ENCODE results near the gene NELL1. TPM values are rescaled to one million over a fixed set of nuclear protein-coding genes. Genes with fewer than 3 reads are reported as not detected.

Gene NELL1
- total RNA-seq, 2 donors from 2014 or later: 1.8 to 10.3 TPM

- TF ChIP-seq CTCF (IDR thresholded peaks at IDR 0.05) (no peak), POLR2A (IDR thresholded peaks at IDR 0.05) (no peak), POLR2AphosphoS5 (IDR thresholded peaks at IDR 0.05) (no peak)
- 40% methylated on average over 2 of the region's 2 CpGs for WGBS
- no peaks in the 10 kb centered on the region for H3K36me3 ChIP-seq
Measured at GRCh38 chr11:20934516-20934915, 265.1 kb downstream of the NELL1 start.

GRCh38 chr11:20937826-20938225 is 268.4 kb downstream of the NELL1 start:
- 94% methylated on average over 7 of the region's 7 CpGs for WGBS
- Histone ChIP-seq H3K27me3 (replicated peaks; ENCODE audit: insufficient read depth) (no peaks in the 10 kb centered on the region), H3K27ac (no peak overlapping the region), H3K9me3 (no peaks in the 10 kb centered on the region), H3K4me1 (replicated peaks) (no peaks in the 10 kb centered on the region), H3K36me3 (no peaks in the 10 kb centered on the region), H3K4me3 (no peak overlapping the region)
- no peak for TF ChIP-seq POLR2AphosphoS5 (IDR thresholded peaks at IDR 0.05)
- no peak for DNase-seq (ENCODE audit: low spot score)
- intact Hi-C loops (cut with DNase I): no loop called here

More at GRCh38 chr11:20934516-20934915, 265.1 kb downstream of the NELL1 start:
- DNase-seq (ENCODE audit: low spot score): no peak
- Histone ChIP-seq H3K9me3 (no peaks in the 10 kb centered on the region), H3K27ac (no peak overlapping the region), H3K4me1 (replicated peaks) (no peaks in the 10 kb centered on the region), H3K4me3 (no peak overlapping the region), H3K27me3 (replicated peaks; ENCODE audit: insufficient read depth) (no peaks in the 10 kb centered on the region)
- intact Hi-C loops (cut with DNase I): no loop called here

GRCh38 chr11:20949585-20949984 is 280.2 kb downstream of the NELL1 start:
- Histone ChIP-seq H3K27ac (no peak overlapping the region), H3K4me3 (no peak overlapping the region), H3K36me3 (no peaks in the 10 kb centered on the region), H3K9me3 (no peaks in the 10 kb centered on the region), H3K4me1 (replicated peaks) (no peaks in the 10 kb centered on the region), H3K27me3 (replicated peaks; ENCODE audit: insufficient read depth) (no peaks in the 10 kb centered on the region)
- no peak for DNase-seq (ENCODE audit: low spot score)
- intact Hi-C loops (cut with DNase I): no loop called here
- WGBS: 52% methylated on average over 2 of the region's 2 CpGs
- no peak for TF ChIP-seq CTCF (IDR thresholded peaks at IDR 0.05)
- TF ChIP-seq POLR2A (IDR thresholded peaks at IDR 0.05): no peak
- TF ChIP-seq POLR2AphosphoS5 (IDR thresholded peaks at IDR 0.05): no peak

- TF ChIP-seq CTCF (IDR thresholded peaks at IDR 0.05) (no peak), POLR2AphosphoS5 (IDR thresholded peaks at IDR 0.05) (no peak), POLR2A (IDR thresholded peaks at IDR 0.05) (no peak)
- Histone ChIP-seq H3K27me3 (replicated peaks; ENCODE audit: insufficient read depth) (no peaks in the 10 kb centered on the region), H3K27ac (no peak overlapping the region), H3K9me3 (no peaks in the 10 kb centered on the region), H3K36me3 (no peaks in the 10 kb centered on the region), H3K4me1 (replicated peaks) (no peaks in the 10 kb centered on the region), H3K4me3 (no peak overlapping the region)
- intact Hi-C loops (cut with DNase I): no loop called here
- WGBS: 100% methylated on average over 1 of the region's 1 CpG
- no peak for DNase-seq (ENCODE audit: low spot score)
Measured at GRCh38 chr11:20962581-20962980, 293.2 kb downstream of the NELL1 start.

DNA sequence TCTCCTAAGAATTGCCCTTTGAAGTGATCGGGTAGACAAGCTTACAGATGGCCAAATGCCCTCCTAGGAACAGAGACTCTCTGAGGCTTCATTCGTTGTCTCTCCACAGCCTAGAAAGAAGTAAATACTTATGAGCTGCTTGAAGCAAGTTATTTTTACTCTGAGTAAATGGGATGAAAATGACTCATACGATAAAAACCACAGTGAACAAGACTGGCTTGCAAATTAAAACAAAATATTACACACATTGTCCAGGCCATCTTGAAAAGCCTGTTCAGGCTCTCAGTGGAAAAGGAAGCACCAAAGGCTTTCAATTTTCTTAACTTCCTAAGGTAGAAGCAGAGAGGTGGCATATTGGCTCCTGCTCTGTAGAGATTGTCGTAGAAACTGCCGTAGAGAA is 294.2 kb downstream of the NELL1 start:
- no peak overlapping the region for H3K4me3 ChIP-seq
- H3K36me3 ChIP-seq: no peaks in the 10 kb centered on the region
- WGBS: 83% methylated on average over 5 of the region's 5 CpGs
- H3K9me3 ChIP-seq: no peaks in the 10 kb centered on the region
- no peaks in the 10 kb centered on the region for H3K27me3 ChIP-seq (replicated peaks; ENCODE audit: insufficient read depth)
- no peak overlapping the region for H3K27ac ChIP-seq
- intact Hi-C loops (cut with DNase I): no loop called here
- no peak for DNase-seq (ENCODE audit: low spot score)
- no peaks in the 10 kb centered on the region for H3K4me1 ChIP-seq (replicated peaks)
- no peak for TF ChIP-seq POLR2A (IDR thresholded peaks at IDR 0.05)

- intact Hi-C loops (cut with DNase I): no loop called here
- Histone ChIP-seq H3K27ac (no peak overlapping the region), H3K4me1 (replicated peaks) (no peaks in the 10 kb centered on the region), H3K36me3 (no peaks in the 10 kb centered on the region), H3K9me3 (no peaks in the 10 kb centered on the region), H3K4me3 (no peak overlapping the region), H3K27me3 (replicated peaks; ENCODE audit: insufficient read depth) (no peaks in the 10 kb centered on the region)
- TF ChIP-seq POLR2AphosphoS5 (IDR thresholded peaks at IDR 0.05) (peak; percentile 43), CTCF (IDR thresholded peaks at IDR 0.05) (no peak), POLR2A (IDR thresholded peaks at IDR 0.05) (no peak)
- WGBS: 98% methylated on average over 3 of the region's 3 CpGs
- DNase-seq (ENCODE audit: low spot score): no peak
Measured at GRCh38 chr11:20964985-20965384, 295.6 kb downstream of the NELL1 start.

Measured in prostate gland (tissue), 2 donors.